Measurements from ENCODE around the gene HTR7. TPM values are rescaled to one million over a fixed set of nuclear protein-coding genes. Genes with fewer than 3 reads are reported as not detected.

Gene HTR7
- total RNA-seq, 1 experiment from 2014 or later, result not detected

DNA sequence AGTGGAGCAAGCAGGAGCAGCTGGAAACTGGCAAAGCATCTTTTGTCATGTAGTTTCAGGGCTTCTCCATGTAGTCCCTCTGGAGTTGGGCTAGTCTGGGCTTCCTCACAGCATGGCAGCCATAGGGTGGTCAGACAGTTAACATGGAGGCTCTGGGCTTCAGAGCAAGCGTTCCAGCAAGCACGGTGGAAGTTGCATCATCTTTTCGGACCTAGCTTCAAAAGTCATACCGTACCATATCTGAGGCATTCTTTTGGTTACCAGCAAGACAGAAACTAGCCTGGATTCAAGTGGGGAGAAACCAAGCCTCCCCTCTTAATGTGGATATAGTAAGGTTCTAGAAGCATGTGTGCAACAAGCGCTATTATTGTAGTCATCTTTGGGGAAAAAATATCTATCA, 135.0 kb downstream of the HTR7 start:
- no TSS peak for BruUV-seq (replicated peaks)
- Histone ChIP-seq H3K9me3 (ENCODE audit: low read depth, low read length, poor library complexity, severe bottlenecking) (no peaks in the 10 kb centered on the region), H3K36me3 (ENCODE audit: insufficient read depth, low read length, poor library complexity, severe bottlenecking) (no peaks in the 10 kb centered on the region), H3K27ac (ENCODE audit: low read depth, low read length, poor library complexity, severe bottlenecking) (no peak overlapping the region), H3K27me3 (replicated peaks; ENCODE audit: insufficient read depth, low read depth, low read length, poor library complexity) (no peaks in the 10 kb centered on the region), H3K4me1 (ENCODE audit: insufficient read depth, low read length, poor library complexity, severe bottlenecking) (no peaks in the 10 kb centered on the region), H3K4me3 (ENCODE audit: low read depth, low read length, poor library complexity, severe bottlenecking) (no peak overlapping the region)
- DNase-seq (ENCODE audit: low spot score), result no peak
- TF ChIP-seq, protein P1, sequence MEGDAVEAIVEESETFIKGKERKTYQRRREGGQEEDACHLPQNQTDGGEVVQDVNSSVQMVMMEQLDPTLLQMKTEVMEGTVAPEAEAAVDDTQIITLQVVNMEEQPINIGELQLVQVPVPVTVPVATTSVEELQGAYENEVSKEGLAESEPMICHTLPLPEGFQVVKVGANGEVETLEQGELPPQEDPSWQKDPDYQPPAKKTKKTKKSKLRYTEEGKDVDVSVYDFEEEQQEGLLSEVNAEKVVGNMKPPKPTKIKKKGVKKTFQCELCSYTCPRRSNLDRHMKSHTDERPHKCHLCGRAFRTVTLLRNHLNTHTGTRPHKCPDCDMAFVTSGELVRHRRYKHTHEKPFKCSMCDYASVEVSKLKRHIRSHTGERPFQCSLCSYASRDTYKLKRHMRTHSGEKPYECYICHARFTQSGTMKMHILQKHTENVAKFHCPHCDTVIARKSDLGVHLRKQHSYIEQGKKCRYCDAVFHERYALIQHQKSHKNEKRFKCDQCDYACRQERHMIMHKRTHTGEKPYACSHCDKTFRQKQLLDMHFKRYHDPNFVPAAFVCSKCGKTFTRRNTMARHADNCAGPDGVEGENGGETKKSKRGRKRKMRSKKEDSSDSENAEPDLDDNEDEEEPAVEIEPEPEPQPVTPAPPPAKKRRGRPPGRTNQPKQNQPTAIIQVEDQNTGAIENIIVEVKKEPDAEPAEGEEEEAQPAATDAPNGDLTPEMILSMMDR (conservative IDR thresholded peaks at IDR 0.05; ENCODE audit: low read depth, low read length), result no peak
- TF ChIP-seq EZH2 (IDR thresholded peaks at IDR 0.05; ENCODE audit: borderline replicate concordance, low read depth, low read length, poor library complexity, severe bottlenecking), result no peak
- POLR2A ChIA-PET (ENCODE audit: low non-redundant PET), result no interaction called here
- intact Hi-C loops (cut with micrococcal nuclease; ENCODE audit: unreplicated experiment), result no loop called here
- CTCF ChIA-PET, result no interaction called here

- no peak for DNase-seq (ENCODE audit: low spot score)
- intact Hi-C loops (cut with micrococcal nuclease; ENCODE audit: unreplicated experiment), result no loop called here
- CTCF ChIA-PET, result no interaction called here
- no peaks in the 10 kb centered on the region for H3K4me1 ChIP-seq (ENCODE audit: insufficient read depth, low read length, poor library complexity, severe bottlenecking)
- peaks cover 7% of the 10 kb centered on the region for H3K27me3 ChIP-seq (replicated peaks; ENCODE audit: insufficient read depth, low read depth, low read length, poor library complexity)
- H3K36me3 ChIP-seq (ENCODE audit: insufficient read depth, low read length, poor library complexity, severe bottlenecking), result no peaks in the 10 kb centered on the region
- no TSS peak for BruUV-seq (replicated peaks)
- H3K27ac ChIP-seq (ENCODE audit: low read depth, low read length, poor library complexity, severe bottlenecking), result no peak overlapping the region
- no peak overlapping the region for H3K4me3 ChIP-seq (ENCODE audit: low read depth, low read length, poor library complexity, severe bottlenecking)
- H3K9me3 ChIP-seq (ENCODE audit: low read depth, low read length, poor library complexity, severe bottlenecking), result no peaks in the 10 kb centered on the region
- POLR2A ChIA-PET (ENCODE audit: low non-redundant PET), result no interaction called here
- TF ChIP-seq EZH2 (IDR thresholded peaks at IDR 0.05; ENCODE audit: borderline replicate concordance, low read depth, low read length, poor library complexity, severe bottlenecking), result no peak
- TF ChIP-seq, protein P1 (conservative IDR thresholded peaks at IDR 0.05; ENCODE audit: low read depth, low read length), result no peak
These were observed 139.7 kb downstream of the HTR7 start for GRCh38 chr10:90718182-90718581.

GRCh38 chr10:90712529-90712928, 145.3 kb downstream of the HTR7 start:
- no peak overlapping the region for H3K4me3 ChIP-seq (ENCODE audit: low read depth, low read length, poor library complexity, severe bottlenecking)
- no peak for TF ChIP-seq EZH2 (IDR thresholded peaks at IDR 0.05; ENCODE audit: borderline replicate concordance, low read depth, low read length, poor library complexity, severe bottlenecking)
- TF ChIP-seq, protein P1 (conservative IDR thresholded peaks at IDR 0.05; ENCODE audit: low read depth, low read length), result no peak
- H3K36me3 ChIP-seq (ENCODE audit: insufficient read depth, low read length, poor library complexity, severe bottlenecking), result no peaks in the 10 kb centered on the region
- CTCF ChIA-PET, result no interaction called here
- H3K27me3 ChIP-seq (replicated peaks; ENCODE audit: insufficient read depth, low read depth, low read length, poor library complexity), result peaks cover 41% of the 10 kb centered on the region
- POLR2A ChIA-PET (ENCODE audit: low non-redundant PET), result no interaction called here
- intact Hi-C loops (cut with micrococcal nuclease; ENCODE audit: unreplicated experiment), result no loop called here
- no peak for DNase-seq (ENCODE audit: low spot score)
- no TSS peak for BruUV-seq (replicated peaks)
- no peak overlapping the region for H3K27ac ChIP-seq (ENCODE audit: low read depth, low read length, poor library complexity, severe bottlenecking)
- H3K9me3 ChIP-seq (ENCODE audit: low read depth, low read length, poor library complexity, severe bottlenecking), result no peaks in the 10 kb centered on the region
- H3K4me1 ChIP-seq (ENCODE audit: insufficient read depth, low read length, poor library complexity, severe bottlenecking), result no peaks in the 10 kb centered on the region

All from A673 (cell line).